IPS-18c (cell line): Measurements from ENCODE around the gene MAST1.
"Not testable (repeated sequence)": the region's sequence is repeated elsewhere in the genome, so short reads cannot be mapped to it uniquely, and the experiment has no call there.

Experiments used
- H3K4me3 ChIP-seq: 2 replicates; pipeline ENCODE4 v1.7.0; 2013; ENCODE audit warnings: low read depth, mild to moderate bottlenecking, low read length, moderate library complexity; ENCODE audit not compliant: insufficient read depth
- H3K9me3 ChIP-seq: one replicate; pipeline ENCODE4 v1.6.1; 2013; ENCODE audit warnings: mild to moderate bottlenecking, low read length, moderate library complexity; ENCODE audit not compliant: control insufficient read depth, insufficient read depth

Gene MAST1

GRCh38 chr19:12833738-12834565 is 4.4 kb upstream of the MAST1 start:
- H3K9me3 ChIP-seq: peaks cover 4% of the 10 kb centered on the region
- peak overlapping the region; percentile 71 for H3K4me3 ChIP-seq

- Histone ChIP-seq H3K9me3 (peaks cover 4% of the 10 kb centered on the region), H3K4me3 (peak within 1 kb of the TSS; percentile 71)
These were observed 3.8 kb upstream of the MAST1 start, which contains the start of gene RTBDN for GRCh38 chr19:12834566-12834943. TSS of gene RTBDN (minus strand) at chr19:12834579. CDS start at chr19:12829979, 4,600 bp downstream.

- H3K9me3 ChIP-seq: peaks cover 4% of the 10 kb centered on the region
- peak overlapping the region; percentile 71; the same call in 1 of the 2 replicates for H3K4me3 ChIP-seq
These were observed 3.1 kb upstream of the MAST1 start for GRCh38 chr19:12834976-12835757.

- H3K4me3 ChIP-seq: no peak overlapping the region
- peaks cover 4% of the 10 kb centered on the region for H3K9me3 ChIP-seq
These were observed 1.8 kb upstream of the MAST1 start for GRCh38 chr19:12836529-12836863.

- Histone ChIP-seq H3K4me3 (no peak overlapping the region), H3K9me3 (peaks cover 4% of the 10 kb centered on the region)
These were observed 1.1 kb upstream of the MAST1 start for GRCh38 chr19:12837225-12837624.

GRCh38 chr19:12838886-12839756 is 806 bp downstream of the MAST1 start:
- Histone ChIP-seq H3K4me3 (peak overlapping the region; percentile 62), H3K9me3 (peaks cover 4% of the 10 kb centered on the region)

- peak overlapping the region; percentile 42 for H3K4me3 ChIP-seq
- peaks cover 4% of the 10 kb centered on the region for H3K9me3 ChIP-seq
These were observed 2.1 kb downstream of the MAST1 start for GRCh38 chr19:12840091-12841079.

GRCh38 chr19:12841094-12841493 is 2.8 kb downstream of the MAST1 start:
- Histone ChIP-seq H3K4me3 (peak overlapping the region; percentile 42), H3K9me3 (peaks cover 4% of the 10 kb centered on the region)

- Histone ChIP-seq H3K4me3 (no peak overlapping the region), H3K9me3 (no peaks in the 10 kb centered on the region)
These were observed 4.2 kb downstream of the MAST1 start for GRCh38 chr19:12842511-12842910.

- H3K9me3 ChIP-seq: no peaks in the 10 kb centered on the region
- H3K4me3 ChIP-seq: no peak overlapping the region
These were observed 5.0 kb downstream of the MAST1 start for GRCh38 chr19:12843328-12843727.

GRCh38 chr19:12843999-12844732 is 5.9 kb downstream of the MAST1 start:
- H3K4me3 ChIP-seq: no peak overlapping the region
- H3K9me3 ChIP-seq: no peaks in the 10 kb centered on the region

GRCh38 chr19:12846613-12847012 is 8.3 kb downstream of the MAST1 start:
- not testable (repeated sequence) for H3K4me3 ChIP-seq, H3K9me3 ChIP-seq

GRCh38 chr19:12847159-12848139 is 9.1 kb downstream of the MAST1 start:
- Histone ChIP-seq H3K9me3 (no peaks in the 10 kb centered on the region), H3K4me3 (peak overlapping the region; percentile 28; the same call in 1 of the 2 replicates)

- Histone ChIP-seq H3K4me3 (no peak overlapping the region), H3K9me3 (no peaks in the 10 kb centered on the region)
These were observed 18.3 kb downstream of the MAST1 start for GRCh38 chr19:12856653-12857052.
